GM21825 (cell line): ENCODE results near the gene SLC2A9.

Experiments used
- ATAC-seq: cut with Tn5 transposase; IDR thresholded peaks from one replicate; pipeline ENCODE4 v1.9.1; 2021; ENCODE audit warnings: mild to moderate bottlenecking, moderate library complexity; ENCODE audit not compliant: unreplicated experiment

Gene SLC2A9

DNA sequence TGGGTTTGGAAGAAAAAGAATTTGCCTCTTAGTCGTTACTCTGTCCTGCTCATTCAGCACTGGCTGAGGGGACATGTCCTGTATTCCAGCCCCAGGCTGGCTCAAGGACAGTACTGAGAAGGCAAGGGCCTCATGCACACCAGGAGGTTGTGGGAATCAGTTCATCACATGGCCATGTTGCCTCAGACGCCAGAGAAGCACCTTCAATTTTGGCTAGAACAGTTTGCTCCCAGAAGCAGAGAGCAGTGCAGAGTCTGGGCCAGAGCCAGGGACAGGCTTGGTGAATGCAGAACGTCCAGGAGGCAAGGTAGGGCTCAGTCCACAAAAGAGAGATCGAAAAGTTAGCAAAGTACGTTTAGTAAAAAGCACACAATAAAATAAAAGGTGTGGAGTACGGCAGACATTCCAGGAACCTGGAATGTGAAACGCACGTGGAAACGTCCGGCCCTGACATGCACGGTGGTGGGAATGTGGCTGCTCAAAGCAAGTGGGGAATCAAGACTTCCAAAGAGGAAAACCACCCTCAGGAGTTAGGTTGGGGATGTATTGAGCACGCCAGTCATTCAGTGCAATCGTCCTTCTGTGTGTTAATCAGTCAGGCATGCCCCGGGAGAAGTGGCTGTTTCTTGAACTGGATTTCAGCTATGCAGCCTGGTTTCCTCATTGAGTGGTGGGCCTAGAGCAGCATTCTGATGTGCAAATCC, 1.2 kb upstream of the SLC2A9 start:
- ATAC-seq, result no peak

GRCh38 chr4:10021653-10022023, 341 bp upstream of the SLC2A9 start:
- ATAC-seq, result no peak

GRCh38 chr4:10020106-10020505, 1.2 kb downstream of the SLC2A9 start:
- no peak for ATAC-seq

- no peak for ATAC-seq
Observed at GRCh38 chr4:10019521-10020051, 1.7 kb downstream of the SLC2A9 start.

- ATAC-seq, result peak; percentile 96
Observed at GRCh38 chr4:10018818-10019461, 2.4 kb downstream of the SLC2A9 start.

DNA sequence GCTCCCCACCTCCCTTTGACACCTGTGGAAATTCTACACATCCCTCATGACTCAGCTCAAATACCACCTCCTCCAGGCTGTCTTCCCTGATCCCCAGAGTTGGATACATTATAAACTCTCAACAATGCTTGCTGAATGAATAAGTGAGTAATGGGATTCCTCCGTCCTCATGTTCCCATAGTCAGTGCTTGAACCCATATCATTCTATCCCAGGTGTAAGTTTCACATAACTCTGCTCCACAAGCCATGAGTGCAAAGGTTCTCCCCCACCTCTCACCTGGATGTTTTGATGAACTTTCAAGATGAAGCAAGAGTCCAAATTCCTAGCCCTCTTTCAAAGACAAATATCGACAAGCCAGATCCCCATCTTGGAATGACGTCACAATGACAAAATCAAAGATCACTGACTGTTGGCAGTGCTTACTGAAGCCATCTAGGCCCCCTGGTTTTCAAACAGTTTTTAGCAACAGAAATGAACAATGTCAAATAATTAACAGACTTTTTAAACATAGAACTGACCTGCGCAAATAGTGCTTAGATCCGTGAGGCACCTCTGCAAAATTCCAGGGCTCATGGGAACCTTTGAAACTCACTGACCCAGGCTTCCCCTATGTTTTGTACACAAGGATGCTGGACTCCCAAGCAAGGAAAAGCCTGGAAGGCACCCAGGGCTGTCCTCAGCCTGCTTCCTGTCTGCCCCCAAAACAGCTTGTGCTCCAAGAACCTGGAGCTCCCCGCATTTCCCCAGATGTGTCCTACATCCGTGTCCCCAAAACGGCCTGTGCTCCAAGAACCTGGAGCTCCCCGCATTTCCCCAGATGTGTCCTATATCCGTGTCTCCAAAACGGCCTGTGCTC, 4.0 kb downstream of the SLC2A9 start:
- no peak for ATAC-seq

DNA sequence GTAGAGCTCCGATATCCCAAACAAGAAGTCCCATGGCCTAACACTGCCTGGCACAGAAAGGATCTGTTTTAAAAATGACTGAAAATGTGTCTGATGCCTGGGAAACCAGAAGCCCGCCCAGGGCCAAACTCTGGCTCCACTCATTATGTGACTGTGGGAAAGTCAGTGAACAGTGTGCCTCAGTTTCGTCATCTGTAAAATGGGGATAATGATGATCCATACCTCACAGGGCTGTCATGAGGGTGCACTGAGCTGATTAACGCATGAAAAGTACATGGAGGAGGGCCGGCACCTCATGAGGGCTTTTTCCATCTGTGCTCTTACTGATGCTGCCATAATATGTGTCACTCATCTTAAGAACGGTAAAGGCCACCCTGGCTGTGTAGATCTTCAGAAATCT, 5.1 kb downstream of the SLC2A9 start:
- ATAC-seq, result no peak

- no peak for ATAC-seq
Observed at GRCh38 chr4:10015140-10015753, 6.0 kb downstream of the SLC2A9 start.

DNA sequence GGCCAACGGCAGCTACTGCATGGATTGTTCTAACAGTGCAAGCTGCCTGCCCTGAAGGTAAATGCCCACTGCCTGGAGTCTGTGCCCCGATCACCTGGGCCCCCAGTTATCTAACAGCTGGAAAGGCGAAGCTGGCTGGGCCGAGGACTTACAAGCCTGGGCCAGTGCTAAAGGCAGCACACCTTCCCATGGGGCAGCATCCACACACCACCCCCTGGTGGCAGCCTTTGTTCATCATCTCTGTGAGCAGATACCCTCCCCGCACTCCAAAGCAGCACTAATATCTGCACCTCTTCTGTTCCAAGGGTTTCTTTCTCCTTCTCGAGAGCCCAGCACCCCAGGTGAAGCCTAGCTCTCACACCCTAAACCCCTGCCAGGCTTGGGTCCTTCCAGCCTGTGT, 7.6 kb downstream of the SLC2A9 start:
- ATAC-seq, result no peak

DNA sequence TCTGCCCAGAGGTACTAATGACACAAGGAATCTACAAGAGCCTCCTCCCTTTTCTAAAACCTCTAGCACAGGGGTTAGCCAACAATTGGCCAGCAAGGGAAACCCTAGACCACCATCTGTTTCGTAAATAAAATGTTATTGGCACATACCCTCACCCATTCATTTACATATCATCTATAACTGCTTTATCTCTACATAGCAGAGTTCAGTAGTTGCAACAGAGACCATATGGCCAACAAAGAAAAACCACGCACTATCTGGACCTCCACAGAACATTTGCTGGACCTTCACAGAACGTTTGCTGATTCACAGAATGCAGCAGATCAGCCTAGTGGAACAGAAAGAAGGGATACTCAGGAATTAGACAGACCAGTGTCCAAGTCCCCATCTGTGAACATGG, 9.4 kb downstream of the SLC2A9 start:
- no peak for ATAC-seq

GRCh38 chr4:10011277-10011676, 10.0 kb downstream of the SLC2A9 start:
- no peak for ATAC-seq

DNA sequence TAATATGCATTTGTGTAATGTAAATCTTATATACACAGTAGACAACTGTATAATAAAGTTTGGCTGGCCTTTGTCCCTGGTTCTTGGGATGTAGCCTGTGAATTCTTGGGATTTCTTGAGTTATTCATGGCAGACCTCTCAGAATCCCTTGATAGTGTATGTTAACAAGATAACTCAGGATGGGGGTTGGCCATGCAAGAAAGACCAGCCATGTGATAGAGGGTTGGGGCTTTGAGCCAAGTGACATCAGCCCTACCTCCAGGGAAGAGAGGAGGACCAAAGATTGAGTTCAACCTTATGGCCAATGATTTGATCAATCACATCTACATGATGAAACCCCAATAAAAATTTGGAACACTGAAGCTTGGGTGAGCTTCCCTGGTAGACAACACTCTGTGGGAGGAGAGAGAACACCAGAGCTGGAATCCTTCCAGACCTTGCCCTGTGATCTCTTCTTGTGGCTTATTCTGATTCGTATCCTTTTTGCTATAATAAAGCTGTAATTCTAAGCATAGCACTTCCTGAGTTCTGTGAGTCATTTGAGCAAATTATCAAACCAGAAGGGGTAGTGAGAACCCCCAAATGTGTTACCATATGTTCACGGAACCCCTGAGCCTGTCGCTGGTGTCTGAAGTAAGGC, 11.3 kb downstream of the SLC2A9 start:
- no peak for ATAC-seq

DNA sequence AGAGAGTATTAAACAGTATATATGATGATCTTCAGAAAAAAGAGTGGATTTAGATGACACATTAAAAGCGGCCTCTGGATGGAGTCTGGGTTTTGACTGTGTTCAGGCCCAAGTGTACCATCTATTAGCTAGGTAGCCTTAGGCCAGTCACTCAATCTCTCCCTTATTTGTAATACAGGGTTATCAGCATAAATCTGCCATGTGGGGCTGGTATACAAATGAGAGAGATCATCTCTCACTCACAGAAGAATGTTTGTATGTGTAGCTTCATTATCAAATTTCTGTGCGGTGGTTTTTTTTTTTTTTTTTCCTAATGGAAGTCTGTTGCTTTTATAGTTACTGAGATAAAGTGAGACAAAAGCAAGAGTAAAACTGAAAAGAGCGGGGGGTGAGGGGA, 12.7 kb downstream of the SLC2A9 start:
- no peak for ATAC-seq

- peak; percentile 36 for ATAC-seq
Observed at GRCh38 chr4:10007793-10008608, 13.3 kb downstream of the SLC2A9 start.

- ATAC-seq, result peak; percentile 34
Observed at GRCh38 chr4:10007436-10007740, 13.9 kb downstream of the SLC2A9 start.

DNA sequence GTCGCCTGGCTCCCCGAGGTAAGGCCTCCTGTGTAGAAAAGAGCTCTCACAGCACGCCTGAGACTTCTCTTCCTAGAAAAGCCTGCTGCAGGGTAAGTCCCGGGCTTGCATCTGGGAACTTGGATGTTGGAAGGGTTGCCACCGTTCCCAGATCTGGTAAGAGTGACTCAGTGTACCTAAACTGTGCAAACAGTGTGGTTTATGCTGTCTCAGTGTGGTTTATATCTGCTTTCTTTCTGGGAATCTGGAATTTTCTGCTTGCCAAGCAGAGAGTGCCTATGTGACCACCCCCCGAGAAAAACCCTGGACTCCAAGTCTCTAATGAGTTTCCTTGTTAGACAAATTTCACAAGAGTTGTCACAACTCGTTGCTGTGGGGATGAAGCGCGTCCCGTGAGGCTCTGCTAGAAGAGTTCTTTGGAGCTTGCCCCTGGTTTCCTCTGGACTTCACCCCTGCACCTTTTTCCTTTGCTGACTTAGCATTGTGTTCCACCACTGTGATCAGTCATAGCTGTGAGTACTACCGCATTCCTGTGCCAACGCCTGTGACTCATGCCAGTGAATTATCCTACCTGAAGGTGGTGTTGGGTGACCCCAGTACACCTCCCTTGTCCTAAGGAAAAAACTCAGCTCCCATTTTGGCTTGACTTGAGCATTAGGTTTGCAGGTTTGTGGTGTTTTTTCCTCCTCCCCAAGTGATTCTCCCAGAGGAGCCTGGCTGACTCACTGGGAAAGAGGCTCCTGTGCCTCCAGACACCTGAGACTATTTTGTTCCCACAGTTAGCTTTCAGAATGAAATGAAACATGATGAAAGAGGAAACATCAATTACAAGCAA, 14.5 kb downstream of the SLC2A9 start:
- ATAC-seq, result peak; percentile 18

DNA sequence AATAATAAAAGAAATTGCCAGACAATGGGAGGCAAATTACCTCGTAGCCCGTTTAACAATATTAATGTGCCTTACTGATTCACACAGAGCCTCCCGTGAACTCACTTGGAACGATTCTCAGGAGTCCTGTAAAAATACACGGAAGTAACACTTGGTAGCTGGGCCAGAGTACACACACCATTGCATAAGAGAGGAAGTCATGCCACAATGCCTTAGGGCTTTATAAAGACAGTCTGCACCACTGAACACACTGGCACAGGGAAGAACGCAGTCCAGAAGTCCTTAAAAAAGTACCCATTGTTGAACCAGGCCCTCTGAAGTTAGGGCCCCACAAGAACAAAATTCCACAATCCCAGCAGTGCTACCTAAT, 15.1 kb downstream of the SLC2A9 start:
- peak; percentile 41 for ATAC-seq

- no peak for ATAC-seq
Observed at GRCh38 chr4:10005632-10006031, 15.7 kb downstream of the SLC2A9 start.

- ATAC-seq, result peak; percentile 32
Observed at GRCh38 chr4:10003666-10004065, 17.6 kb downstream of the SLC2A9 start.
